GDM1 (cell line): ENCODE data around the gene EEF2KMT.
A peak's percentile ranks its signal among the peaks of the same experiment; 100 is the strongest.
"Not testable (repeated sequence)": the region's sequence is repeated elsewhere in the genome, so short reads cannot be mapped to it uniquely, and the experiment has no call there.

Source experiments
- DNase-seq: peaks from one replicate; lab custom pipeline; 2025; lab: John Stamatoyannopoulos, UW

Gene EEF2KMT

GRCh38 chr16:5097470-5098220 is at the start of gene EEF2KMT:
TSS of gene EEF2KMT (minus strand) at chr16:5097795. CDS start at chr16:5097739, 56 bp downstream.
- peak; percentile 97 for DNase-seq

- not testable (repeated sequence) for DNase-seq
Observed at GRCh38 chr16:5144621-5144956, 47.0 kb upstream of the EEF2KMT start.

- DNase-seq: no peak
Observed at GRCh38 chr16:5143761-5144620, 46.4 kb upstream of the EEF2KMT start.

GRCh38 chr16:5140151-5140550 is 42.6 kb upstream of the EEF2KMT start:
- DNase-seq: not testable (repeated sequence)

GRCh38 chr16:5134739-5135452 is 37.3 kb upstream of the EEF2KMT start:
- DNase-seq: not testable (repeated sequence)

GRCh38 chr16:5132915-5133600 is 35.5 kb upstream of the EEF2KMT start:
- not testable (repeated sequence) for DNase-seq

- not testable (repeated sequence) for DNase-seq
Observed at GRCh38 chr16:5131467-5132004, 33.9 kb upstream of the EEF2KMT start.

GRCh38 chr16:5117300-5118087 is 19.9 kb upstream of the EEF2KMT start:
- DNase-seq: peak; percentile 17

- DNase-seq: not testable (repeated sequence)
Observed at GRCh38 chr16:5116780-5117295, 19.2 kb upstream of the EEF2KMT start.

- not testable (repeated sequence) for DNase-seq
Observed at GRCh38 chr16:5110933-5111332, 13.3 kb upstream of the EEF2KMT start.

- DNase-seq: no peak
Observed at GRCh38 chr16:5108505-5109158, 11.0 kb upstream of the EEF2KMT start.

GRCh38 chr16:5105039-5105438 is 7.4 kb upstream of the EEF2KMT start:
- DNase-seq: not testable (repeated sequence)

GRCh38 chr16:5103296-5104032 is 5.9 kb upstream of the EEF2KMT start:
- not testable (repeated sequence) for DNase-seq

GRCh38 chr16:5099174-5099573 is 1.6 kb upstream of the EEF2KMT start:
- not testable (repeated sequence) for DNase-seq

- DNase-seq: peak; percentile 41
Observed at GRCh38 chr16:5098221-5099159, 895 bp upstream of the EEF2KMT start.

- DNase-seq: not testable (repeated sequence)
Observed at GRCh38 chr16:5097061-5097469, 530 bp downstream of the EEF2KMT start.

- DNase-seq: not testable (repeated sequence)
Observed at GRCh38 chr16:5096437-5097060, 1.0 kb downstream of the EEF2KMT start.
